DND-41 (cell line): Measurements from ENCODE around the gene C16orf74.

Experiments used
- ATAC-seq: fragments of 200-7000 bp; cut with Tn5 transposase; 3 replicates; pipeline ENCODE4 v1.9.1; 2021; ENCODE audit warnings: low read depth; ENCODE audit not compliant: insufficient read depth
- DNase-seq: peaks from one replicate; pipeline ENCODE4 v3.0.0-alpha.2; 2020
- H2AFZ ChIP-seq: 2 replicates; pipeline ENCODE4 v1.6.0; 2012; ENCODE audit warnings: low read depth, low read length
- H3K27ac ChIP-seq: 2 replicates; pipeline ENCODE4 v1.5.1; 2012; ENCODE audit warnings: low read length, inconsistent platforms
- H3K27me3 ChIP-seq: fragments of 200-600 bp; sonication (generic); 2 replicates; pipeline ENCODE4 v1.6.0; 2012; ENCODE audit warnings: low read length, mild to moderate bottlenecking, inconsistent platforms; ENCODE audit not compliant: insufficient read depth, poor library complexity
- H3K36me3 ChIP-seq: 2 replicates; pipeline ENCODE4 v1.5.1; 2012; ENCODE audit warnings: low read length, inconsistent platforms; ENCODE audit not compliant: insufficient read depth
- H3K4me1 ChIP-seq: 2 replicates; pipeline ENCODE4 v1.5.1; 2012; ENCODE audit warnings: mild to moderate bottlenecking, low read length; ENCODE audit not compliant: insufficient read depth
- H3K4me2 ChIP-seq: 2 replicates; pipeline ENCODE4 v1.6.0; 2012; ENCODE audit warnings: mild to moderate bottlenecking, moderate library complexity, low read length, inconsistent platforms; ENCODE audit not compliant: insufficient read depth
- H3K4me3 ChIP-seq, 2 experiments: fragments of 200-600 bp in 1 of 2; shearing (Covaris generic) in 1 of 2; 2 replicates each; pipeline ENCODE4 v1.5.1; 2012 to 2016; ENCODE audit warnings: inconsistent platforms in 2 of 2, low read length in 2 of 2, mild to moderate bottlenecking in 2 of 2, low read depth in 1 of 2, moderate library complexity in 1 of 2
- H3K79me2 ChIP-seq: 2 replicates; pipeline ENCODE4 v1.6.0; 2012; ENCODE audit warnings: low read length, inconsistent platforms; ENCODE audit not compliant: insufficient read depth
- H3K9ac ChIP-seq: 2 replicates; pipeline ENCODE4 v1.6.0; 2012; ENCODE audit warnings: low read depth, mild to moderate bottlenecking, inconsistent platforms, low read length, moderate library complexity
- H3K9me3 ChIP-seq: 2 replicates; pipeline ENCODE4 v1.5.1; 2012; ENCODE audit warnings: low read length, moderate library complexity, mild to moderate bottlenecking, inconsistent platforms; ENCODE audit not compliant: insufficient read depth, severe bottlenecking
- H4K20me1 ChIP-seq: 2 replicates; pipeline ENCODE4 v1.6.0; 2012; ENCODE audit warnings: low read length; ENCODE audit not compliant: insufficient read depth
- CTCF ChIP-seq: IDR thresholded peaks from 2 replicates; pipeline ENCODE4 v1.5.1; 2012; ENCODE audit warnings: borderline replicate concordance, low read length, moderate library complexity, mild to moderate bottlenecking; ENCODE audit not compliant: poor library complexity, severe bottlenecking; ENCODE audit errors: extremely low read depth
- EZH2 ChIP-seq: IDR thresholded peaks from 3 replicates; pipeline ENCODE4 v1.6.1; 2012; ENCODE audit warnings: borderline replicate concordance, low read depth, mild to moderate bottlenecking, moderate library complexity, low read length, inconsistent platforms; ENCODE audit not compliant: severe bottlenecking

C16orf74 gene

DNA sequence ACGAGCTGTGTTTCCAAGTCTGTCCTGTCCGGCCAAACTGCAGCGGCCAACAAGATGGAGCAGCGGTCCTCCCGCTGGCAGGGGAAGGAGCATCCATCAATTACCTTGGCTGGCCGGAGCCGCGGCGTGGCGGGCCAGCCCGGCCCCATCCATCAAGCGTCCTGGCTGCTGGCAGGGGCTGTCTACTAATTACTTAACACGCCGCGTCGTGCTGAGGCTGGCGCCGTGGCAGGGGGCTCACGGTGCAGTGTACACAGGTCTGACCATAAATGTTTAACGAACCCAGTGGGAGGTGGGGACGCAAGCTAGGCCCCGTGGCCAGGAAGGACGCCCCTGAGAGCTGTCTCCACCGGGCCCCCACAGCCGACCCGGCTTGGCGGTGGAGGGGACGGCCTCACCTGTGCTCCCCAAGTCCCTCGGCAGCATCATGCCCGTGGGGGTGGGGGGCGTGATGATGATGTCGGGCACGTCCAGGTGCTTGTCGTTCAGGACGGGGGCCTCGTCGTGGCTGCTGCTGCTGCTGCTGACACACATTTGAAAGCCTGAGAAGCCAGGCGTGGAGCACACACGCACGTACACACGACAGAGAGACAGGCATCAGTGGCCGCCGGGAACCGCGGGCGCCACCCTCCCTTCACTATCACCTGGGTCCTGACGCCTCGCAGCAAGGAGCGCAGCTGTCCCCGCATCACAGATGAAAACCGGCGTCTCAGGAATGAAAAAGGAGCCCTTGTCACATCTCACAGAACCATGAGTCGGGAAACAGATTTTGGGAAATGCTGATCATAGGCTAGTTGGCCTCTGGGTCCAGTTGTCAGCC lies 40.9 kb downstream of the C16orf74 start:
- Histone ChIP-seq H4K20me1 (peaks cover 7% of the 10 kb centered on the region; the same call in 1 of the 2 replicates), H3K27me3 (no peaks in the 10 kb centered on the region), H3K9me3 (peaks cover 5% of the 10 kb centered on the region), H2AFZ (no peak overlapping the region), H3K79me2 (no peaks in the 10 kb centered on the region), H3K27ac (no peak overlapping the region), H3K9ac (no peak overlapping the region), H3K4me2 (no peak overlapping the region), H3K4me1 (no peaks in the 10 kb centered on the region), H3K36me3 (no peaks in the 10 kb centered on the region), H3K4me3 (no peak overlapping the region)
- no peak for TF ChIP-seq EZH2
- no peak for ATAC-seq
- DNase-seq = no peak

GRCh38 chr16:85708338-85708737 lies 42.6 kb downstream of the C16orf74 start:
- peaks cover 8% of the 10 kb centered on the region; the same call in 1 of the 2 replicates for H4K20me1 ChIP-seq
- no peak overlapping the region for H3K9ac ChIP-seq
- no peaks in the 10 kb centered on the region for H3K36me3 ChIP-seq
- no peak overlapping the region for H3K27ac ChIP-seq
- no peaks in the 10 kb centered on the region for H3K79me2 ChIP-seq
- H3K4me2 ChIP-seq = no peak overlapping the region
- H3K4me3 ChIP-seq = no peak overlapping the region
- ATAC-seq (no peak), DNase-seq (no peak)
- H3K4me1 ChIP-seq = no peaks in the 10 kb centered on the region
- H2AFZ ChIP-seq = no peak overlapping the region
- no peaks in the 10 kb centered on the region for H3K27me3 ChIP-seq
- TF ChIP-seq EZH2 (no peak), CTCF (no peak)
- H3K9me3 ChIP-seq = peaks cover 5% of the 10 kb centered on the region

GRCh38 chr16:85707528-85708095 lies 43.3 kb downstream of the C16orf74 start:
- Histone ChIP-seq H3K4me1 (no peaks in the 10 kb centered on the region), H3K36me3 (no peaks in the 10 kb centered on the region), H3K79me2 (no peaks in the 10 kb centered on the region), H3K4me3 (no peak overlapping the region), H2AFZ (no peak overlapping the region), H3K9ac (no peak overlapping the region), H3K27ac (no peak overlapping the region), H3K4me2 (no peak overlapping the region), H4K20me1 (peaks cover 8% of the 10 kb centered on the region; the same call in 1 of the 2 replicates), H3K9me3 (peaks cover 5% of the 10 kb centered on the region), H3K27me3 (no peaks in the 10 kb centered on the region)
- no peak for DNase-seq
- no peak for ATAC-seq
- TF ChIP-seq EZH2 (no peak), CTCF (no peak)

DNA sequence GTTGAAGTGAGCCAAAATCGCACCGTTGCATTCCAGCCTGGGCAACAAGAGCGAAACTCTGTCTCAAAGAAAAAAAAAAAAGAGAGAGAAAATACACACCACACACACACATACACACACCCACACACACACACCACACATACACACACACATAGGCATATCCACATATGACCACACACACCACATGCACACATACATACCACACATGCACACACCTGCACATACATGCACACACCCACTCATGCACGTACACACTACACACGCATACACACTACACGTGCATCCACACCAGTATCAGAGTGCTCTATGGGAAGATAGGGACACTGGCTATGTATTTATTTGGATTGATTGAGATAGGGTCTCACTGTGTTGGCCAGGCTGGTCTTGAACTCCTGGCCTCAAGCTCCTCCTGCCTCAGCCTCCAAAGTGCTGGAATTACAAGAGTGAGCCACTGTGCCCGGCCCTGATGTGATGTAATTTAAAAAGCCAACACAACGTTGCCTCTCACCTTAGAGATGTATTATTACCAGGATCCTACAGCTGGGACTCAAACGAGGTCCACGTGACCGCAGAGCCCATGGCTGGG lies 44.4 kb downstream of the C16orf74 start:
- no peak overlapping the region for H2AFZ ChIP-seq
- no peak overlapping the region for H3K4me2 ChIP-seq
- H3K27ac ChIP-seq = no peak overlapping the region
- H3K9me3 ChIP-seq = no peaks in the 10 kb centered on the region
- no peak for ATAC-seq
- peaks cover 6% of the 10 kb centered on the region for H3K27me3 ChIP-seq
- DNase-seq = no peak
- H3K4me3 ChIP-seq = no peak overlapping the region
- TF ChIP-seq CTCF (no peak), EZH2 (no peak)
- H3K9ac ChIP-seq = no peak overlapping the region
- no peaks in the 10 kb centered on the region for H3K79me2 ChIP-seq
- peaks cover 8% of the 10 kb centered on the region; the same call in 1 of the 2 replicates for H4K20me1 ChIP-seq
- H3K36me3 ChIP-seq = no peaks in the 10 kb centered on the region
- H3K4me1 ChIP-seq = no peaks in the 10 kb centered on the region
